ENCODE data around the gene PSMG3.

DNA sequence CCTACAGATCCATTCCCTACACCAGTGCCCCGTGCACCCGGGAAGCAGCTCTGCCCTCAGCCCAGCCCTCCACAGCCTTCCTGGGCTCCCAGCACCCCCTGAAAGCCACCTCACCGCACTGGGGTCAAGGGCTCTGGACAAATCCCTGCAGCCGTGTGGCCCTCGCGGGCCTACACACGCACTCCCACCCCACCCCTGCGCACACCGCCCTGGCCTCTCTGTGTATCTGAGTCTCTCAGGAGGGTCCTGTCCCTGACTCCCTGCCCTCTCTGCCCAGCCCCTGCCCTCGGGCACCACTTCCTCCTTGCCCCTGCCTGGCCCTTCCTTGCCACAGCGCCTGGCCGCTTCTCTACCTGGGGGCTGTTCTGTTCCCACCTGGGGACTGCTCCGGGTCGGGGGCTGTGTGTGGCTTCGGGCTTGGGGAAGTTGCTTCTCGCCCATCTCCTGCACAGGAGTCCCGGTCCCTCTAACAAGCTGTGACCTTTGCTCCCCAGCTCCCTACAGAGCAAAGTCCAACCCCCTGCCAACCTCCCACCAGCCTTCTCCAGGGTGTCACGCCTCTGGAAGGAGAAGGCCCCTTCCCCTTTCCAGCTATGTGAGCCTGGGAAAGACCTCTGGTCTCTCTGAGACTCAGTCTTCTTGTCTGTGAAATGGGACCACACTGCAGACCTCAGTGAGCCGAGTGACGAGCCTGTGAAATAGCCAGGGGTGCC lies 15.3 kb downstream of the PSMG3 start:
- no peak for TF ChIP-seq GATA3 (IDR thresholded peaks at IDR 0.05; ENCODE audit: low read depth, low read length)
- TF ChIP-seq GATA2 (IDR thresholded peaks at IDR 0.05; ENCODE audit: low read depth, low read length): no peak

Data from SH-SY5Y (cell line).